Cerebellar nuclear complex (tissue), 1 donor: ENCODE results near the gene ABHD15.

Experiments
- DNase-seq, 2 experiments: peaks; one replicate each; lab custom pipeline; 2025; lab: John Stamatoyannopoulos, UW

The ABHD15 gene

DNA sequence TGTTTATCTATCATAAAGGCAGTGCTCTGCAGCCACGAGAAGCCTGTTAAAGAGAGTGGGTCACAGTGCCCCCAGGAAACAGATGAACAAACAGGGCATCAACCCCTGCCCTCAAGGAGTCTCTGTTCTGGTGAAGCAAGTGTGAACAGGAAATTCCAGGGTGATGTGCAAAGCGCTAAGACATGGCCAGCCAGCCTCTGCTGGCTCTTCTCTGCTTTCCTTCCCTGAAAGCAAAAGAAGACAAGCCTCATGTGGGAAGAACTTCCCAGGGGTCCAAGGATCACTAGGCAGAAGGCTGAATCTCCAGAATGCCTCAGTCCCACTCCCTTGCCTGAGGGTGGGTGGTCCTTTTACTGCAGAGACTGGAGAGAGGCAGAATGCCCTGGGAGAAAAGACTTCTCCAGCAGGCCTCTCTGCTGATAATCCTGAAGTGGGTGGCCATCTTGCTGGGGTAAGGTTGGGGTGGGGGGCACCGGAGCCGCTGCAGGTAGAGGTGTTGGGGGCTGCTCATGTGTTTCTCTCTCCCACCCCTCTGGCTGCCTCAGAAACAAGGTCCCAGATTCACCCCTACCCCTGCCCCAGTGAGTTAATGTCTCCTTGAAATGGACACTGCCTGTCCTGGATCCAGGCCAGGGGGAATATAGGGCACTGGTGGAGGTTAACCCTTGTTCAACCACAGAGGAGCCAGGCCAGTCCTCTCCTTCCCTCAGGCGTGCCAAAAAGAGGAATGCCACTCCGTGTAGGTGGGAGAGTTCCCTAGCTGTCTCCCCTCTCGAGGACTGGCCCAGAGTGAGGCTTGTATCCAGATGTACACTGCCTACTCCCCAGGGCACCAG lies 28.5 kb upstream of the ABHD15 start:
- no peak for DNase-seq

DNA sequence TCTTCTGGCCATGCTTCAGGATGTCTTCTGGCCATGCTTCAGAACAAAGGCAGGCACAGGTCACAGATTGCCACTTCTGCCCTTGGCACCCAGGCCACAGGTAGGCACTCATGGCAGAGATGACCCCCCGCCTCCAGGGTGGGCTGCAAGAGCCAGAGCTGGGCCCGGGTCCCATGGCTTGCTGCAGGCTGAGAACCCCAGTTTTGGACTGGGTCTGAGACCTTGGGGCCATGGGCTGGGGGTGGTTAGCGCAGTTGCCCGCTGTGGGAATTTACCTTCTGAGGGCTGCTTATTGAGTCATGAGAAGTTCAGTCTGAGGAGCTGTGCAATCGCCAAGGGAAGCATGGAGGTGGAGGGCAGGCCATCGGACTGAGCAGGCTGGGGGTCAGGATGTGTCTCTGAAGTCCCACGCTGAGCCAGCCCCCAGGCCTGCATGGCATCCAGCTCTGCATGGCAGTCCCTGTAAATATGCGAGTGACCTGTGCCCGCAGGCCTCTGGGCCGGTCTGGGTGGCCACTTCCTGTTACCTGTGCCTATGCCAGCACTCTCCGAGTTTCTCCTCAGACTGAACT lies 27.8 kb upstream of the ABHD15 start:
- DNase-seq: no peak

DNA sequence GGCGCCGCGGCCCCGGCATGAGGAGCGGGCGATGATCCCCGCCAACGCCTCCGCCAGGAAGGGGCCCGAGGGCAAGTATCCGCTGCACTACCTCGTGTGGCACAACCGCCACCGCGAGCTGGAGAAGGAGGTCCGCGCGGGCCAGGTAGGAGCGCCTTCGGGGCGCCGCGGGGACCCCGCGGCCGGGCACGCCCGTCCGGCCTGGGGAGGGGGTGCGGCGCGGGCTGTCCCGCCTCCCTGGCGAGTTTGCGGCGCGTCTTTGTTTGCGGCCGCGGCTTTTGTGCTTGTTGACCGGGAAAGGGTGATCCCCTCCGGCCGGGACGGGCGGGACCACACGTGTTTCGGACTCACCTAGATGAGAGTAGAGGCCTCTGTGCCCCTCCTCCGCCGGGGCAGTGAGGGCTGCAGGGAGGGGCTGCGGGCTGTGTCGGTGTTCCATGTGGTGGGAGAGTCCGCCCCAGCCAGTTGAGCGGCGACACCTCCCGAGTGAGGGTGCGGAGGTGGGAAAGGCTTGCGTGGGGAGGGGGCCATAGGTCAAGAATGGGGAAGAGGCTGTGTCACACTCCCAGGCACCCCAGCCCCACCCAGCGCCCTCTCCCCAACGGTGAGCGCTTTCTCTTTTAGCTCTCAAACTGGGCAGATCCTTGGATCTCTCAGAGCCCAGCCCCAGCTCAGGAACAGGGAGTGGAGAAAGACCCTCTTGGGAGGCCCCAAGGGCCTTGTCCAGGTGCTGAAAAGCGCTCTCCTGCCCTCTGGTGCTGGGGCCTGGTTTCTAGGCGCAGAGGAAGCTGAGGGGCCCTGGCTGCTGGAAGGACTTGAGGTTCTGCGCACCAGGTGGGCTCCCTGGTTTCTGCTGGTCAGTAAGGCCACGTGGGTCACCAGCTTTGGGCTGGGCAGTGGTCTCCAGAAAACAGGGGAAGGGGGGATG lies 27.0 kb upstream of the ABHD15 start:
- DNase-seq: no peak

DNA sequence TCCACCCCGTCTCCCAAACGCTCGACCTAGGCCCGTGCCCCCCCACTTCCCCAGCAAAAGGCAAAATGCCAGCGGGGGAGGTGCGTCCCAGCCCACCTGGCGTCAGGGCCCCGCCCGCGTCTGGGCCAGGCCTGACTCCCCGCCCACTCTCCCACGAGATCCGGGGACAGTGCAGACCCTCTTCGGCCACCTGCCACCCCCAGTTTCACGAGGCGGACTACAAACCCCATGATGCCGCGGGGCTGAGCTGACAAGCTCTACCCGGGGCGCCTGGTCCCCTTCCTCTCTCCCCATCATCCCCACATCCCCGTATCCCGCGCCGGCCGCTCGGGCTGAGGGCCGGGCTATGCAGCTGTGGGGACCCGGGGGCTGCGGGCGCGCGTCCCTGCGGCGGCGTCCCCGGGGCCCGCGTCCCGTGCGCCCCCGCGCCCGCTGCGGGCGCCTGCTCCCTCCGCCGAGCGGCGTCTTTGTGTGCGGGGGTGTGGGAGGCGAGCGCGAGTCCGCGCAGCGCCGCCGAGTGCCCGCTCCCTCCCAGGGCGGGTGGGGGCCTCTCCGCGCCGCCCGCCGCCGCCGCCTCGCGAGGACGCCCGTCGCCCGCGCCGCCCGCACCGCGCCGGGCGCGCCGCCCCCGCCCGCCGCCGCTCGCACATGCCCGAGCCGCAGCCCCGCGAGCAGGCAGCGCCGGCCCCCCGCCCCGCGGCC lies 26.2 kb upstream of the ABHD15 start, which contains the start of gene ANKRD13B:
Gene ANKRD13B, plus strand, starts transcription at position 283 of the 702 bp plus-strand sequence. CDS start 490 bp downstream, outside the sequence.
- no peak for DNase-seq

DNA sequence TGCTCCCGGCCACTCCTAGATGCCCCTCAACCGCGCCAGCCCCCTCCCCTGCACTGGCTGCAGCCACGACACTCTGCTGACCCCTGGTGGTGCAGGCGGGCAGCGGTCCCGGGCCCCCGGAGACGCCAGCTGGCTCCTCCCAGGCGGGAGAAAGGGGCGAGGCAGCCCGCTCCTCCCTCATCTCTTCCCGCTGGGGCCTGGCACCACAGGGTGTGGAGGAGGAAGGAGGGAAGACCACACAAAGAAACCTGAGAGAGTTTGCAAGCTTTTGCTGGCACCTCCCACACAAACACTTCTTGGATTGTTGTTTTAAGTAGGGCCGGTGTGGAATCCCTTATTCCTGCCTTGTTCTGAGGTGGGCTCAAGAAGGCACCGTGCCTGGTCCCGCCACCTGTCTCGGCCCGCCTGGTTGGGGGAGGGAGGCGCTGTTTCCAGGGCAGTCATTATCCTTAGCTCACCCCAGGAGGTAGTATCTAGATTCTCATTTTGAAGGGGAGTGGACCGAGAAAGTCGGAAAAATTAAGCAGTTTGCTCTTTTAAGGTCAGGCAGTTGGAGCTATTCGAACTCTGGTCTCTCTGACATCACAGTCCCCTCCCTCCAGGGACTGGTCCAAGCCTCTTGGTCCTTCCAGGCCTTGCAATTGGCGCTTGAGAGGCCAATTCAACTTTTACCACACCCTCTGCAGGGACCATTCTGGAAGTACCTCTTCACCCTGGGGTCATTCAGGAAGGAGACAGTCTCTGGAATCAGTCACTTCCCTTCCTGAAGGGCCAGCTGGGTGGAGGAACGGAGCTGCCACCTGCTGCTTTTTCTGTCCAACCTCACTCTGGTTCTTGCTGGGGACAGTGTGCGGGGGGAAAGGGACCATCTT lies 25.1 kb upstream of the ABHD15 start:
- DNase-seq: peak in 1 of 2 experiments; percentile 47

DNA sequence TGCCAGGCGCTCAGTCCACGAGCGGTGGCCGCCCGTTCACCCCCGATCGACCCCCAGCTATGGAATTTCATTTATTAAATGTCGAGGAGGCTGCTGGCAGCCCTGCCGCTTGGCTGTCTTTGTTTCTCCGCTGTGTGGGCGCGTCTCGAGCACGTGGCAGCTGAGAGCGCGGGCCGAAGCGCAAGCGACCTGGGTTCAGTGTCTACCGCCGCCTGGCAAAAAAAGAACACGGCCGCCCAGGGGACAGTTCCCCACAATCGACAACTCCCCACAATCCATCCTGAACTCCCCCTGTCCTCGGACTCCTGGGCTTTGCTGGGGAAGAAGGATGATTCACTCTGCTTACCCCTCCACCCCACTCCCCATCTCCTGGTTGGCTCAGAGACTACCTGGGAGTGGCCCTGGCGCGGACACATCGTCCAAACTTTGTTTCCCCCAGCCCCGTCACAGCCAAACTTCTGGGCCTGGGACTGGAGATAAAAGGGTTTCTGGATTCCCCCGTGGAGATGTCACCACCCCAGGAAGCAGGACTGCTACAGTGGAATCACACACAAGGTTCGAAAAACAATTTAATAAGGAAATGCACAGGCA lies 24.4 kb upstream of the ABHD15 start:
- no peak for DNase-seq

DNA sequence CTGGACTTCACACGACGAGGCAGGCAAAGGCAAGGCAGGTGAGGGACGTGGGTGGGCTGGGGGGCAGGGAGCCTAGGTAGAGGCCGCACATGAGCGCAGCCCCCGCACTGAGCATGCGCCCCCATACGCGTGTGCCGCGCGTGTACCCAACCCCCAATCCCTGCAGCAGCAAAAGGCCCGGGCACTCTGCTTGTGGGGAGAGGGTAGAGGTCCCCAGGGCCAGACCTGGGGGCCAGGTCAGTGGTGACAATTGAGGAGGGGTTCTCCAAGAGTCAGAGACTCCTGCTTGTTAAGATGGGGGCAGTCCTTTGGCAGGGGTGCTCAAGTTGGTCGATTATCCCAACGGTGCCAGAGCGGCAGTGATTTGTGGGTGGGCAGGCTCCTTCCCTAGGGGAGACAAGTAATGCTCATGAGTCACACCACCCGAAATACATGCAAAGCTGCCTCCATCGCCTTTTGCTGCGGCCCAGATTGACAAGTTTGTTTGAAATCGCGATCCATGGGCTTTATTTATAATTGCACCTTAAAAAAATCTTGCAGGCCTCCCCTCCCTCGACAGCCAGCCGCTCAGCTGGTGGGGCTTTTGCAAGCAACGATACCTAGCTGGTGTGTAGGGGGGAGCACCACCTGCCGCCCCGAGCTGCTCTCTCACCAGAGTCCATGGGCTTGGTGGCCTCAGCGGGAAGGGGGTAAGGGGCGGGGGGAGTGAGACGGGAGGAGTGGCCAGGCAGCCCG lies 23.7 kb upstream of the ABHD15 start:
- no peak for DNase-seq

DNA sequence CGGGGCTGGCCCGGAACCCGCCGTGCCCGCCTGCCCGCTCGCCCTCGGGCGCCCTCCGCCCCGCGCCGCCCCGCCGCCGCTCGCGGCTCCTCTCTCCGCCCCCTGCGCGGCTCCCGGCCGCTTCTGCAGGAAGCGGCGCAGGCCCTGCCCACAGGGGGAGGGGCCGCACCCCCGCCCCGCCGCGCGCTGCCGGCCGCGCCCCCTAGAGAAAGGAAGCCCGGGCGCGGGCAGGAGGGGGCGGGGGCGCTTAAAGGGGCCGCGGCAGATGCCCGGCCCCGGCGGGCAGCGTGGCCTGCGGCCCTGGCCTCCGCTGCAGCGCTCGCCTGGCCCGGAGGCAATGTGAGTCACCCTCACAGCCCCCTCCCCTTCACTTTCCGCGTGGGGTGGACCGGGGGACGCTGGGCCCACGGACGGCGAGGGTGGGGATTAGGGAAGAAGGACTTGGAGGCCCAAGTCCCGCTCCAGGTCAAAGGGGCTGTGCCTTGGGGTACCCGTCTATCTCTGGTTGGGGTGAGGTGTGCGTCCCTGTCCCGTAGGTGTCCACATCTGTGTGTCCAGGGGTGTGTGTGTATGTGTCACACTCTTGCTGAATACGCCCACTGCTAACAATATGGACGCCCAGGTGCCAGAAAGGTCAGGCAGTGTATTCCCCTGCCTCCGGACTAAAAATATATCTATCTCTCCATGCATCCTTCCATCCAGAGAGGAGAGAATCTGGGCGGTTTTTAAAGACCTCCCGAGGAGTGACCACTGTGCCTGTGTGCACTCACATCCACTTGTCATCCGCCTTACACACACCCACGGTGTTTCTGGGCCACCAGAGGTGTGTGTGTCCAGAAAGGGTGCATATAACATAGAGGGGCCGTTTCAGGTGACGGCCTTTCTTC lies 22.9 kb upstream of the ABHD15 start, which contains the start of gene GIT1:
Gene GIT1, minus strand, starts transcription at position 125 of the 887 bp plus-strand sequence. CDS start 270 bp downstream, outside the sequence.
- no peak for DNase-seq

DNA sequence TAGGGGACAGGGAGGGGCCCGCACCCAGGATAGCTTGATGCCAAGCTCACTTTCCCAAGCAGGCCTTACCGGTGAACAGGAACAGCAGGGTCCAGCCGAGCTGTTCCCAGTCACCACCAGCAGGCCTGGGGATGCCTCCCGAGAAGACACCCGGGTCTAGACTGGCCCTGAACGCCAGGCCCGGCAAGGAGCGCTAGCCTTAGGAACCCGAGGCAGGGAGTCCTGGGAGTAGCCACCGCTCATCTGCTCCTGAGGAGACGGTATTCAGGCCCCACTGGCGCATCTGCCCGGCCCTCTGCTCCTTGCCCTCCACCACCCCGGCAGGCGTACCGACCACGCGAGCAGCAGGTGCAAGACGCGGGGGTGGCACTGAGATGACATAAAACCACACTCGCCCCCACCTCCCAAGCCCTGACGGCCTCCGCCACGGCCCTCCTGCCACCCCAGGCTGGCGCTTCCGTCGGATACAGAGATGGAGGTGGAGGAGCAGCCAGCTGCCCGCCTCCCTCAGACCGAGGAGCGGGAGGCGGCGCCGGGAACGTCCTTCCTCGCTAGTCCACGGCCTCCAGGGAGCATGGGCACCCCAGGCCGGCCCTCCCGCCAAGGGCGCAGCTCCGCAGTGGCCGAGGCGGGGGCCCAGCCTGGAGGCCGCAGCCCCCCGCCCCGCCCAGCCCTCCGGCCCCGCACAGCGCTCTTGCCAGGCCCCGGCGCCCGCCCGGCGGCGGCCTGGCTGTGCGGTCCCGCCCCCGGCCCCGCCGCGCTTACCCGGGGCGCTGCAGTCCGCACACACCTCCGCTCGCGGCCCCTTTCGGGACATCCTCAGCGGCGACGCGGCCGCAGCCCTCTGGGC lies 21.9 kb upstream of the ABHD15 start:
- DNase-seq: no peak

DNA sequence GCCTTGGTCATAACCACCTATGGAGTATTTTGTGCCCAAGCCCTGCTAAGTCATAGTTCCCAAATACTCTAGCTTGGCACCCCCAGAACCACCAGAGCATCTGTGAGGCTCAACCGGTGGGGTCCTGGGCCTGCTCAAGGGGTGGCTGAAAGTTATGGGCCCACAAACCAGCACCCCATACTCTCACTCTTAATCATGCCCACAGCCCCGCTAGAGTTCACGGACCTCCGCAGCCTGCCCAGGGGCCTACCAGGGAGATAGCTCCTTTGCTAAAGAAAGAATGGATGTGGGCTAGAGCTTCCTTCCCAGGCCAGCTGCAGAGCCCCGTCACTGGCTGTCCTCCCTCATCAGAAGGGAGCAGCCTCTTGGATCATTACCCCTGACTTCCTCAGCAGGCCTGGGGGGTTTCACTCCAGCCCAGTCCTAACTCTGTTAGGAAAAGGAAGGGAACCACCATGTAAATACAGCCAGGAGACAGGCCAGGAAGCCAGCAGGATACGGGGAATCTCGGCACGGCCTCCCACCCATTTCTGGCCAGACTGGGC lies 21.3 kb upstream of the ABHD15 start:
- DNase-seq: no peak

DNA sequence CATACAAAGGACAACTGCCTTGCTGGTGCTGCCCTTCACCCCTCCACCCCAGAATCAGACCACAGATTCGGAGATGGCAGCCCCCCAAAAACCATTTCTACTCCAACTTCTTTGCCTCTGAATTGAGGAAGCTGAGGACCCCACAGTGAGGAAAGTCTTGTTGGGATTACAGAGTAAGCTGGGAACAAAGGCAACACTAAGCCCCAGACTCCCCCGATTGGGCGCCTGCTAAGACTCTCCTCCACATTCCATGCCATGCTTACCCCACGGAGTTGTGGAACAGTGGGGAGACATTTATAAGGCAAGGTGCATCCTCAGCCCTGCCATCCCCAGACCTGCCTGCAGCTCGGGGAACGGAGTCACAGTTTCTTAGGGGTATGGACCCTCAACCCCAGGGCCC lies 20.8 kb upstream of the ABHD15 start:
- no peak for DNase-seq

DNA sequence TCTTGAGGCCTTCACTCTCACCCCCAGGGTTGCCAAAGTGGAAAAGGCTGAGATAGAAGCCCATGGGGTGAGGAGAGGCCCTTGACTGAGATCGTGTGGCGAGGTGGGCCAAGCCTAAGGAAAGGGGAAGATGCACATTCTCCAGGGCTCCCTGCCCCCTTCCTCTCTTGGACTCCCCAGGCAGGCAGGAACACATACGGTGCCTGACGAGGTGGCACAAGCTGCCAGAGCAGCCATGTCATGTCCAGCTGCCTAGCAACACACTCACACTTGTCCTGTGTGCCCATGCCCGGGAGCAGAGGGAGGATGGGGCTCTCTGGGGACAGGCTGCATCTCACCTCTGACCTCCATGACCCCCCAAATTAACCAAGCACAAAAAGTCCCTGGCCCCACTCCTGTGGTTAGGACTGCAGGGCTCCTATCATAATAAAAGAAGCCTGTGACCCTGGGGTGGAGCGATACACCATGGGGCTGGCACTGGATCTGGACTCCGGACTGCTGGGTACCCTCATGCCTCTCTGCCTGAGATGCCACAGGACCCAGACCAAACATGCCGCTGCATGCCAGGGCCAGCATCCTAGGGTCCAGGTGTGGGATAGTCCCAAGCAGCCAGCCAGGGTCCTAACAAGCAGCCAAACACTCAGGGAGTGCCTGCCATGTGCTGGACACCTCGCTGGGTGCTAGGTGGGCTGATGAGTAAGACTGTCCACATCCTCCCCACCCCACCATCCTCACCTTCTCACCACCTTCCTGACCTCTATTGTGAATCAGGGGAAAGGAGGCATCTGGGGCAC lies 20.0 kb upstream of the ABHD15 start:
- DNase-seq: no peak

DNA sequence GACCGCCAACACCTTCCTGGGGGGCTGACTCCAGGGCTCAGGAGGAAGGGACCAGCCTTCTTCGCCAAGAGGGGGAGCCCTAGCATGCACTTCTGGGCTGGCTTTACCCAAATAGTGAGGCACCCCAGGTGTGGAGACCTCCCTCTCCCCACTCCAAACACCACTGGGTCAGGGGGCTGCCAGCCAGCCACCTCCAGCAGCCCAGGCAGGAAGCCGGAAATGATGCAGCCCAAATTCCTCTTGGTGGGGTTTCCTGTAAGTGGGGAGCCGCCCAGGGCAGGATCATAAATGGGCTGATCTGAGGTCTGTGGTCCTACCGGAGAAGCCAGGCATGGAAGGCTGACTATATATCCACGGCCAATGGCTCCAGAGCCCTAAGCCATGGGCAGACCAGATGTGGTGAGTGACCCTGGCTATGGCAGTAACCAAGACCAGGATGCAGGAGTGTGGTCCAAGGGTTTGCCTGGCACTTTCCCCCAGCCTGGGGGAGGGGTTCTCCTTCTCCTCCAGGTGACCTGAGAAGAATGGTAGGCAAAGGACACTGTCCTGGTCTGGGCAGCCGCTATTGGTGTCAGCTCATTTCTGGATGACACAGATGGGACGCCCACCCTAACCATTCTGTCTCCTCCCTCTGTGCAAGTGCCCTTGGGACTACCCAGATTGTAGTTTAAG lies 18.4 kb upstream of the ABHD15 start:
- no peak for DNase-seq

DNA sequence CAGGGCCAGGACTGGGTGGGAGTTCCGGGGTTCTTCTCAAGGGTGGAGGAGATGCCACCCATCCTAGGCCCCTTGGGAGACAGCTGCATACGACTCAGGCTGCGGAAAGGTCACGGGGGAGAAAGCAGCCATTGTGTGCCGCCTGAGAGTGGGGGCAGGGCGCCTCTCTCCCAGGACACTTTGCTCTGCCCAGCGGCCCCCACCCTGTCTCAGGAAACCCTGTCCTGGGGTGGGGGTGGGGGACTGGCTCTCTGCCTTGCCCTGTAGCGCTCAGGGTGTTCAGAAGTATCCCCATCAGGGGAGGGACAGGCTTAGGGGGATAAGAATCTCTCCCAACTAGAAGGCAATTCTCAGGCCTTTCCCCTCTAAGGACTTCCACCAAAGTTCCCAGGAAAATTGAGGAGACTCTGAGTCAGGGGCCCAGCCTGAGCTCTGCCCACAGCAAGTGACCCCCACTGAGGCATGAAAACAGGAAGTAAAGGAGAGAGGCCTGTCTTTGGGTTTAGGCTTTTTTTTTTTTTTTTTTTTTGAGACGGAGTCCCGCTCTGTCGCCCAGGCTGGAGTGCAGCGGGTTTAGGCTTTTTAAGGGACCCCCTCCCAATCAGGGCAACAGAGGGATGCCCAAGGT lies 17.7 kb upstream of the ABHD15 start:
- no peak for DNase-seq
